GM21576 (cell line): ENCODE data around the gene PXMP4.

Experiments
- ATAC-seq: cut with Tn5 transposase; IDR thresholded peaks from one replicate; pipeline ENCODE4 v1.9.1; 2021; ENCODE audit warnings: mild to moderate bottlenecking, moderate library complexity; ENCODE audit not compliant: unreplicated experiment

The PXMP4 gene

GRCh38 chr20:33658510-33658909 lies 61.6 kb downstream of the PXMP4 start:
- no peak for ATAC-seq

GRCh38 chr20:33657704-33658095 lies 62.4 kb downstream of the PXMP4 start:
- ATAC-seq, result no peak

GRCh38 chr20:33656783-33657703 lies 63.1 kb downstream of the PXMP4 start:
- no peak for ATAC-seq

- no peak for ATAC-seq
Observed at GRCh38 chr20:33656010-33656782, 63.9 kb downstream of the PXMP4 start.

- ATAC-seq, result no peak
Observed at GRCh38 chr20:33655164-33655563, 64.9 kb downstream of the PXMP4 start.

- ATAC-seq, result no peak
Observed at GRCh38 chr20:33654680-33655161, 65.4 kb downstream of the PXMP4 start.

GRCh38 chr20:33653900-33654596 lies 66.1 kb downstream of the PXMP4 start:
- no peak for ATAC-seq

- no peak for ATAC-seq
Observed at GRCh38 chr20:33653218-33653899, 66.8 kb downstream of the PXMP4 start.
